ENCODE measurements around the gene SH3RF3.

DNA sequence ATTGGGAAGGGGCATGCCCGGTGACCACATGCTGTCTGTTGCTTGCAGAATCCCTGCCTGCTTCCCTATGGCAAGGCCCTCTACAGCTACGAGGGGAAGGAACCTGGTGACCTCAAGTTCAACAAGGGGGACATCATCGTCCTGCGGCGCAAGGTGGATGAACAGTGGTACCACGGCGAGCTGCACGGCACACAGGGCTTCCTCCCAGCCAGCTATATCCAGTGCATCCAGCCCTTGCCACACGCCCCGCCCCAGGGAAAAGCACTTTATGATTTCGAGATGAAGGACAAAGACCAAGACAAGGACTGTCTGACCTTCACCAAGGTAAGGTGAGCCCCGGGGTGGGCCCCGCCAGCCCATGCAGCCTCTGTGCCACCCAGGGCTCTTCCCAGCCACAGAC lies 218.6 kb downstream of the SH3RF3 start:
- no peak for TF ChIP-seq EZH2 (IDR thresholded peaks at IDR 0.05)
- TF ChIP-seq, protein P1, sequence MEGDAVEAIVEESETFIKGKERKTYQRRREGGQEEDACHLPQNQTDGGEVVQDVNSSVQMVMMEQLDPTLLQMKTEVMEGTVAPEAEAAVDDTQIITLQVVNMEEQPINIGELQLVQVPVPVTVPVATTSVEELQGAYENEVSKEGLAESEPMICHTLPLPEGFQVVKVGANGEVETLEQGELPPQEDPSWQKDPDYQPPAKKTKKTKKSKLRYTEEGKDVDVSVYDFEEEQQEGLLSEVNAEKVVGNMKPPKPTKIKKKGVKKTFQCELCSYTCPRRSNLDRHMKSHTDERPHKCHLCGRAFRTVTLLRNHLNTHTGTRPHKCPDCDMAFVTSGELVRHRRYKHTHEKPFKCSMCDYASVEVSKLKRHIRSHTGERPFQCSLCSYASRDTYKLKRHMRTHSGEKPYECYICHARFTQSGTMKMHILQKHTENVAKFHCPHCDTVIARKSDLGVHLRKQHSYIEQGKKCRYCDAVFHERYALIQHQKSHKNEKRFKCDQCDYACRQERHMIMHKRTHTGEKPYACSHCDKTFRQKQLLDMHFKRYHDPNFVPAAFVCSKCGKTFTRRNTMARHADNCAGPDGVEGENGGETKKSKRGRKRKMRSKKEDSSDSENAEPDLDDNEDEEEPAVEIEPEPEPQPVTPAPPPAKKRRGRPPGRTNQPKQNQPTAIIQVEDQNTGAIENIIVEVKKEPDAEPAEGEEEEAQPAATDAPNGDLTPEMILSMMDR (IDR thresholded peaks at IDR 0.05) = no peak
- TF ChIP-seq EZH2phosphoT487 (IDR thresholded peaks at IDR 0.05) = no peak
